K562 (cell line): ENCODE data around the gene JUNB. TPM values are rescaled to one million over a fixed set of nuclear protein-coding genes. Genes with fewer than 3 reads are reported as not detected.

Source experiments
- ARID1B ChIP-seq: fragments of 450-650 bp; IDR thresholded peaks from 2 replicates; pipeline ENCODE4 v1.6.1; 2016; ENCODE audit warnings: antibody characterized with exemption, mild to moderate bottlenecking, inconsistent platforms
- CBX5 ChIP-seq: IDR thresholded peaks from 2 replicates; pipeline ENCODE4 v1.6.1; 2014; ENCODE audit warnings: low read depth, borderline replicate concordance
- CC2D1A ChIP-seq: fragments of 450-650 bp; IDR thresholded peaks from 2 replicates; pipeline ENCODE4 v1.6.1; 2017; ENCODE audit warnings: mild to moderate bottlenecking
- CHCHD3 ChIP-seq: fragments of 250-450 bp; sonication (Bioruptor Pico); IDR thresholded peaks from 2 replicates; pipeline ENCODE4 v2.1.2; 2022; ENCODE audit warnings: mild to moderate bottlenecking
- CREBBP ChIP-seq: IDR thresholded peaks from one replicate; pipeline ENCODE4 v1.6.1; 2012; ENCODE audit warnings: low read depth, mild to moderate bottlenecking, control low read depth, inconsistent platforms, low read length
- DDX20 ChIP-seq: fragments of 450-650 bp; IDR thresholded peaks from 2 replicates; pipeline ENCODE4 v1.6.1; 2016; ENCODE audit warnings: missing genetic modification characterization, low read depth, mild to moderate bottlenecking, missing compliant biosample characterization, moderate library complexity
- ERF ChIP-seq: fragments of 450-650 bp; formaldehyde crosslinking; IDR thresholded peaks from 2 replicates; pipeline ENCODE4 v1.4.0; 2020; ENCODE audit warnings: mild to moderate bottlenecking, mixed read lengths
- ETS2 ChIP-seq: IDR thresholded peaks from 2 replicates; pipeline ENCODE4 v1.6.1; 2016; ENCODE audit warnings: borderline replicate concordance, missing genetic modification characterization, mild to moderate bottlenecking, moderate library complexity, missing compliant biosample characterization; ENCODE audit not compliant: poor library complexity, severe bottlenecking
- MBD2 ChIP-seq: sonication (generic); IDR thresholded peaks from 2 replicates; pipeline ENCODE4 v1.6.1; 2016; ENCODE audit warnings: low read depth, borderline replicate concordance
- POLR2AphosphoS5 ChIP-seq: IDR thresholded peaks from 2 replicates; pipeline ENCODE4 v1.6.1; 2011; ENCODE audit warnings: mild to moderate bottlenecking, low read depth, low read length, moderate library complexity; ENCODE audit not compliant: control insufficient read depth, insufficient read depth
- RAD21 ChIP-seq, 2 experiments: fragments of 250-450 bp in 1 of 2; fragments of 450-650 bp in 1 of 2; sonication (Bioruptor Pico) in 1 of 2; formaldehyde crosslinking in 1 of 2; IDR thresholded peaks in 1 of 2; conservative IDR thresholded peaks in 1 of 2; 2 replicates each; pipeline versions ENCODE4 v1.4.0 to v1.8.0; 2020 to 2022; ENCODE audit warnings: mild to moderate bottlenecking in 2 of 2, moderate library complexity in 1 of 2
- WHSC1 ChIP-seq: IDR thresholded peaks from one replicate; pipeline ENCODE4 v1.6.1; 2012; ENCODE audit warnings: low read length, control low read depth, inconsistent platforms
- ZKSCAN1 ChIP-seq: fragments of 150-350 bp; IDR thresholded peaks from 2 replicates; pipeline ENCODE4 v1.6.1; 2016; ENCODE audit warnings: low read depth, low read length
- ZMIZ1 ChIP-seq, 2 experiments: fragments of 150-350 bp in 1 of 2; IDR thresholded peaks; 2 replicates each; pipeline ENCODE4 v1.6.1; 2012 to 2016; ENCODE audit warnings: low read depth in 2 of 2, low read length in 2 of 2, mild to moderate bottlenecking in 1 of 2, moderate library complexity in 1 of 2
- ZNF507 ChIP-seq: conservative IDR thresholded peaks from 2 replicates; pipeline ENCODE4 v1.6.1; 2017; ENCODE audit warnings: missing genetic modification characterization, missing compliant biosample characterization
- polyA plus RNA-seq, 8 experiments: library from polyadenylated mRNA; depleted of rRNA in 4 of 8; stranded (reverse) in 5 of 8; unstranded in 3 of 8; fragments of >200 nt; fragmentation: Nextera tagmentation in 2 of 8; fragmentation: Illumina TruSeq in 1 of 8; extraction: Ambion mirVana in 2 of 8; extraction: Trizol in 1 of 8; gene quantifications; 2 replicates each; pipeline versions ENCODE4 v1.2.1 to v1.2.3, GENCODE V29; 2011 to 2014; ENCODE audit warnings: inconsistent platforms in 1 of 8, missing spikeins in 1 of 8
- total RNA-seq, 7 experiments: library from RNA; depleted of rRNA in 6 of 7; stranded (reverse); fragments of >200 nt in 6 of 7; fragmentation: Illumina TruSeq in 2 of 7; extraction: Trizol in 2 of 7; gene quantifications; 2 replicates each; pipeline versions ENCODE4 v1.2.1 to v1.2.3, GENCODE V29; 2011 to 2021; ENCODE audit warnings: low replicate concordance in 1 of 7
- TF ChIP-seq, protein P1 (sequence below): fragments of 250-450 bp; sonication (Bioruptor Pico); IDR thresholded peaks from 2 replicates; pipeline ENCODE4 v1.8.0; 2021; ENCODE audit warnings: moderate library complexity, mild to moderate bottlenecking, inconsistent platforms
- TF ChIP-seq, protein P2 (sequence below), 2 experiments: fragments of 450-650 bp; IDR thresholded peaks; 2 replicates each; pipeline ENCODE4 v1.6.1; 2016
- TF ChIP-seq, protein P3 (sequence below): sonication (generic); formaldehyde crosslinking; IDR thresholded peaks from 2 replicates; pipeline ENCODE4 v1.8.0; 2022; ENCODE audit warnings: mild to moderate bottlenecking, missing genetic modification reagents
- TF ChIP-seq, protein P4 (sequence below): fragments of 250-450 bp; sonication (Bioruptor Pico); IDR thresholded peaks from 2 replicates; pipeline ENCODE4 v1.8.0; 2022; ENCODE audit warnings: moderate library complexity, mild to moderate bottlenecking, inconsistent platforms

The JUNB gene
- total and polyA plus RNA-seq, 9 of the 15 experiments (the other 6 are each of a cell fraction or from before 2014, with no cell fraction given) = 0.23 to 88.1 (median 13.1) TPM

DNA sequence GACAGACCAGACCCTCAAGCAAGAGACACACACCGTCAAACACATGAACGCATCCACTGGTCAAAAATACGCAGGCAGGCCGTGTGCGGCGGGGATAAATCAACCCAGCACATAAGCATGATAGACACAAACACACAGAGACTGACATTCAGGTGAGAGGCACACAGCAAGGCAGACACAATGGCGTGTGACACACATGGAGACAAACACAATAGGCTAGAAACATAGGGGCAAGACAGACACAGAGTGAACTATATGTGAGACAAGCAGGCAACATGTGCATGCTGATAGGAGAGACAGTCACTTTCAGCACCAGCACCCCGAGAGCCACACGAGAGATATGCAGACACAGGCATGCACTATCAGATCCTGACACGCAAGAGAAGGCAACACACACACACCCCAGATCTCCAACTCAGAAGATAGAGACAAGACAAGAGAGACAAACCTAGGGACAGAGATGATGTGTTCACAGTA is 6.9 kb upstream of the JUNB start (continued):
- TF ChIP-seq ZNF507 (tag) = no peak
- TF ChIP-seq ETS2 = no peak
- TF ChIP-seq, protein P1, sequence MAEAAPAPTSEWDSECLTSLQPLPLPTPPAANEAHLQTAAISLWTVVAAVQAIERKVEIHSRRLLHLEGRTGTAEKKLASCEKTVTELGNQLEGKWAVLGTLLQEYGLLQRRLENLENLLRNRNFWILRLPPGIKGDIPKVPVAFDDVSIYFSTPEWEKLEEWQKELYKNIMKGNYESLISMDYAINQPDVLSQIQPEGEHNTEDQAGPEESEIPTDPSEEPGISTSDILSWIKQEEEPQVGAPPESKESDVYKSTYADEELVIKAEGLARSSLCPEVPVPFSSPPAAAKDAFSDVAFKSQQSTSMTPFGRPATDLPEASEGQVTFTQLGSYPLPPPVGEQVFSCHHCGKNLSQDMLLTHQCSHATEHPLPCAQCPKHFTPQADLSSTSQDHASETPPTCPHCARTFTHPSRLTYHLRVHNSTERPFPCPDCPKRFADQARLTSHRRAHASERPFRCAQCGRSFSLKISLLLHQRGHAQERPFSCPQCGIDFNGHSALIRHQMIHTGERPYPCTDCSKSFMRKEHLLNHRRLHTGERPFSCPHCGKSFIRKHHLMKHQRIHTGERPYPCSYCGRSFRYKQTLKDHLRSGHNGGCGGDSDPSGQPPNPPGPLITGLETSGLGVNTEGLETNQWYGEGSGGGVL (CRISPR knock-in tag) = no peak
- no peak for TF ChIP-seq CHCHD3
- 0 out of 2 replicates have a peak, but pooled peaks have one; percentile 17 for TF ChIP-seq CBX5
- TF ChIP-seq WHSC1 = no peak
- peak; percentile 62 for TF ChIP-seq MBD2
- 0 out of 4 replicates have a peak, but pooled peaks of 1 of the 2 experiments have one; percentile 4 for TF ChIP-seq RAD21 (CRISPR knock-in tag; conservative IDR thresholded peaks at IDR 0.05 in 1 of 2, IDR thresholded peaks at IDR 0.05 in 1 of 2)
- TF ChIP-seq, protein P2, sequence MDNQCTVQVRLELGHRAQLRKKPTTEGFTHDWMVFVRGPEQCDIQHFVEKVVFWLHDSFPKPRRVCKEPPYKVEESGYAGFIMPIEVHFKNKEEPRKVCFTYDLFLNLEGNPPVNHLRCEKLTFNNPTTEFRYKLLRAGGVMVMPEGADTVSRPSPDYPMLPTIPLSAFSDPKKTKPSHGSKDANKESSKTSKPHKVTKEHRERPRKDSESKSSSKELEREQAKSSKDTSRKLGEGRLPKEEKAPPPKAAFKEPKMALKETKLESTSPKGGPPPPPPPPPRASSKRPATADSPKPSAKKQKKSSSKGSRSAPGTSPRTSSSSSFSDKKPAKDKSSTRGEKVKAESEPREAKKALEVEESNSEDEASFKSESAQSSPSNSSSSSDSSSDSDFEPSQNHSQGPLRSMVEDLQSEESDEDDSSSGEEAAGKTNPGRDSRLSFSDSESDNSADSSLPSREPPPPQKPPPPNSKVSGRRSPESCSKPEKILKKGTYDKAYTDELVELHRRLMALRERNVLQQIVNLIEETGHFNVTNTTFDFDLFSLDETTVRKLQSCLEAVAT (IDR thresholded peaks at IDR 0.05) = peak in 1 of 2 experiments; percentile 67; a peak in 3 of 4 replicates
- no peak for TF ChIP-seq DDX20 (tag)
- peak; percentile 89 for TF ChIP-seq POLR2AphosphoS5
- TF ChIP-seq, protein P3, sequence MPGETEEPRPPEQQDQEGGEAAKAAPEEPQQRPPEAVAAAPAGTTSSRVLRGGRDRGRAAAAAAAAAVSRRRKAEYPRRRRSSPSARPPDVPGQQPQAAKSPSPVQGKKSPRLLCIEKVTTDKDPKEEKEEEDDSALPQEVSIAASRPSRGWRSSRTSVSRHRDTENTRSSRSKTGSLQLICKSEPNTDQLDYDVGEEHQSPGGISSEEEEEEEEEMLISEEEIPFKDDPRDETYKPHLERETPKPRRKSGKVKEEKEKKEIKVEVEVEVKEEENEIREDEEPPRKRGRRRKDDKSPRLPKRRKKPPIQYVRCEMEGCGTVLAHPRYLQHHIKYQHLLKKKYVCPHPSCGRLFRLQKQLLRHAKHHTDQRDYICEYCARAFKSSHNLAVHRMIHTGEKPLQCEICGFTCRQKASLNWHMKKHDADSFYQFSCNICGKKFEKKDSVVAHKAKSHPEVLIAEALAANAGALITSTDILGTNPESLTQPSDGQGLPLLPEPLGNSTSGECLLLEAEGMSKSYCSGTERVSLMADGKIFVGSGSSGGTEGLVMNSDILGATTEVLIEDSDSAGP (CRISPR knock-in tag) = no peak
- TF ChIP-seq, protein P4, sequence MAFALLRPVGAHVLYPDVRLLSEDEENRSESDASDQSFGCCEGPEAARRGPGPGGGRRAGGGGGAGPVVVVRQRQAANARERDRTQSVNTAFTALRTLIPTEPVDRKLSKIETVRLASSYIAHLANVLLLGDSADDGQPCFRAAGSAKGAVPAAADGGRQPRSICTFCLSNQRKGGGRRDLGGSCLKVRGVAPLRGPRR (CRISPR knock-in tag) = no peak
- TF ChIP-seq CC2D1A = peak; percentile 71; the same call in 1 of the 2 replicates
- TF ChIP-seq CREBBP = no peak
- TF ChIP-seq ZMIZ1 (IDR thresholded peaks at IDR 0.05; ENCODE audit: low read depth in 2 of 2, low read length in 2 of 2) = peak in 1 of 2 experiments; percentile 88; a peak in 2 of 4 replicates
- TF ChIP-seq ERF (CRISPR knock-in tag) = 0 out of 2 replicates have a peak, but pooled peaks have one; percentile 31
- TF ChIP-seq ZKSCAN1 = peak; percentile 66; the same call in 1 of the 2 replicates
- peak; percentile 98 for TF ChIP-seq ARID1B
